Measurements from ENCODE around the gene MYO1H. TPM values are rescaled to one million over a fixed set of nuclear protein-coding genes. Genes with fewer than 3 reads are reported as not detected.

The MYO1H gene
- total and polyA plus RNA-seq, 10 donors: 0.05 TPM; not detected in 9

DNA sequence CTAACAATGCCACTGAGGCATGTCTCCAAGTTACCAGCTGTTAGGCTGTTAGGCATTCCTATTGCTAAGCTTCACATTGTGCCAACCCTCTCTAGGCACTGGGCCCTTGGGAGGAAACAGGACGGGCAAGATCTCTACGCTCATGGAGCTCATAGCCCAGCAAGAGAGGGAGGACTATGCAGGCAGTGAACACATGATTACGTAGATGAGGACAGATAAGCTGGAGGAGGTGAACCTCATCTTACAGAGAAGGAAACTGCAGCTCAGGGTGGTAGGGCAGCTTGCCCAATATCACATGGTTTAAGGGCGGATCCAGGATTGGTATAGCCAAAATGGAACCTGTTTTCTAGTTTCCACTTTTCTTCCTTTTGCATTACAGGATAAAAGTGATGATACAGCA lies 137.5 kb downstream of the MYO1H start:
- intact Hi-C loops (cut with DNase I; ENCODE audit: low total_unique reads): no loop called here
- peaks cover 21 to 83% (median 73%) of the 10 kb centered on the region in 6 donors for H3K36me3 ChIP-seq
- WGBS, 5 donors: 77 to 95% (median 85%) methylated on average over 4 of the region's 4 CpGs
- no peaks in the 10 kb centered on the region for H3K27me3 ChIP-seq (replicated peaks in 1 of 7)
- H3K4me3 ChIP-seq: no peak overlapping the region
- H3K4me1 ChIP-seq: peaks cover 0 to 13% (median under 1%) of the 10 kb centered on the region in 6 donors
- no peak for DNase-seq
- H3K9me3 ChIP-seq: no peaks in the 10 kb centered on the region
- no peak overlapping the region for H3K27ac ChIP-seq
- TF ChIP-seq POLR2A (IDR thresholded peaks at IDR 0.05) (no peak), POLR2AphosphoS5 (IDR thresholded peaks at IDR 0.05) (no peak)
- TF ChIP-seq, protein P1, sequence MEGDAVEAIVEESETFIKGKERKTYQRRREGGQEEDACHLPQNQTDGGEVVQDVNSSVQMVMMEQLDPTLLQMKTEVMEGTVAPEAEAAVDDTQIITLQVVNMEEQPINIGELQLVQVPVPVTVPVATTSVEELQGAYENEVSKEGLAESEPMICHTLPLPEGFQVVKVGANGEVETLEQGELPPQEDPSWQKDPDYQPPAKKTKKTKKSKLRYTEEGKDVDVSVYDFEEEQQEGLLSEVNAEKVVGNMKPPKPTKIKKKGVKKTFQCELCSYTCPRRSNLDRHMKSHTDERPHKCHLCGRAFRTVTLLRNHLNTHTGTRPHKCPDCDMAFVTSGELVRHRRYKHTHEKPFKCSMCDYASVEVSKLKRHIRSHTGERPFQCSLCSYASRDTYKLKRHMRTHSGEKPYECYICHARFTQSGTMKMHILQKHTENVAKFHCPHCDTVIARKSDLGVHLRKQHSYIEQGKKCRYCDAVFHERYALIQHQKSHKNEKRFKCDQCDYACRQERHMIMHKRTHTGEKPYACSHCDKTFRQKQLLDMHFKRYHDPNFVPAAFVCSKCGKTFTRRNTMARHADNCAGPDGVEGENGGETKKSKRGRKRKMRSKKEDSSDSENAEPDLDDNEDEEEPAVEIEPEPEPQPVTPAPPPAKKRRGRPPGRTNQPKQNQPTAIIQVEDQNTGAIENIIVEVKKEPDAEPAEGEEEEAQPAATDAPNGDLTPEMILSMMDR (IDR thresholded peaks at IDR 0.05 in 8 of 11, conservative IDR thresholded peaks at IDR 0.05 in 3 of 11): no peak

DNA sequence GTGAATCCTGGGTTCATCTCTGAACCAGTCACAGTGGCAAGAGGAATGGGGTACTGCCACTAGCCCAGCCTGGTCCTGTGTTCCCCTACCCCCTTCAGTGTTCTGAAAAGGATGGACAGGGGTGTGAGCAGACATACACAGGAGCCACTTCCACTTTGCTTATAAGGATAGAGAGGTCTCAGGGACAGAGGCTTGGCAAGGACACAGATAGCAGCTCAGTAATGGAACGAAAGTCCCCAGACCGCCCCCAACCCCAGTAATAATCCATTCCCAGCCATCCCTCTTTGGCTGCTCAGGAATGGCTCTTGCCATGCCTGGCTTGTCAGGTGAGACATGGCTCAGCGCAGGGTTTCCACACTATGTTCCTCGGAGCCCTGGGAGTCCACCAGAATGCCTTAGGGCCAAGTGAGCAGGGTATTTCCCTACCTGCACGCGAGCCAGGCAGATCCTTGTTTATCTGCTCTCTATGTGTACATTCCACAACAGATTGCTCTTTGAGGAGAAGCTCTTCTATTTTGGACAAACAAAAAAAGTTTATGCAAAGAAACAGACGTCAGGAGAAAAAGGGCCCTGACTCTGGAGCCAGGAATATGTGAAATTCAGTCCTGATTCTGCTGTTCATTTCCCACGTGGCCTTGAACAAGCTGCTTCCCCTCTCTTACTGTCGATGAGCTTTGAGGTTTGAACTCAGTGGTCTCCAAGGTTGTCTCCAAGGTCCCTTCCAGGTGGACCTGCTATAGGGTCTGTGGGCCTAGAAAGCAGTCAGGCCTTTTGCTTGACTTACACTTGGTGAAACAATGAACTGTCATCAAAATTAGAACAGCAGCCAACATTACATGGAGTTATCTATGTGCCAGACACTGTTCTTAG lies 139.7 kb downstream of the MYO1H start:
- DNase-seq: no peak
- Histone ChIP-seq H3K9me3 (no peaks in the 10 kb centered on the region), H3K4me3 (no peak overlapping the region), H3K27me3 (replicated peaks in 1 of 7) (no peaks in the 10 kb centered on the region), H3K4me1 (no peaks in the 10 kb centered on the region), H3K36me3 (peaks cover 23 to 100% (median 95%) of the 10 kb centered on the region in 6 donors), H3K27ac (no peak overlapping the region)
- intact Hi-C loops (cut with DNase I; ENCODE audit: low total_unique reads): no loop called here
- WGBS, 5 donors: 93 to 97% (median 94%) methylated on average over 8 to 9 of the region's 9 CpGs
- TF ChIP-seq POLR2A (IDR thresholded peaks at IDR 0.05) (no peak), POLR2AphosphoS5 (IDR thresholded peaks at IDR 0.05) (no peak)
- TF ChIP-seq, protein P1 (IDR thresholded peaks at IDR 0.05 in 8 of 11, conservative IDR thresholded peaks at IDR 0.05 in 3 of 11): no peak

DNA sequence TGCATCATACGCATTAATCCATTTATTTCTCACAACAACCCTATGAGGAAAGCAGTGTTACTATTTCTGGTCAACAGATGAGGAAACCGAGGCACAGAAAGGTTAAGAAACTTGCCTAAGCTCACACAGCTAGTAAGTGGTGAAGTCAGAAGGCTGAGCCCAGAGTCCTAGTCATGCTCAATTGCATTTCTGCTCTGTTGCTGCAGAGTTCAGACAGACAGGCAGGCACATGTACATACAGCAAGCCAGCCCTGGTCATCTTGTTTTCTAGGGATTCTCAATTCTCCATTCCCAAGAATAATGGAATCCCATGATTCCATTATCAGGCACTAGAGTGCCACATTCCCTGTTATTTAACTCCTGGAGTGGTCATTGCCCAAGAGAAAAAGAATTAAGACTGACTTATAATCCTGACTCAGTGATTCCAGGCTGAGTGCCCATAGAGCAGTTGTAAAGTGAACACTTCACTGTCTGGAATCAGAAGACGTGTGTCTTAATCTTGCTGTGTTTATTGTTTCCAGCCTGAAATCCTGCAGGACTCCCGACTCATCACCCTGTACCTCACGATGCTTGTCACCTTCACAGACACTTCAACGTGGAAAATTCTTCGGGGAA lies 140.5 kb downstream of the MYO1H start:
- Histone ChIP-seq H3K36me3 (peaks cover 23 to 100% (median 100%) of the 10 kb centered on the region in 6 donors), H3K4me3 (no peak overlapping the region), H3K27me3 (replicated peaks in 1 of 7) (no peaks in the 10 kb centered on the region), H3K4me1 (no peaks in the 10 kb centered on the region), H3K9me3 (no peaks in the 10 kb centered on the region), H3K27ac (no peak overlapping the region)
- TF ChIP-seq POLR2AphosphoS5 (IDR thresholded peaks at IDR 0.05): no peak
- no peak for TF ChIP-seq POLR2A (IDR thresholded peaks at IDR 0.05)
- TF ChIP-seq, protein P1 (IDR thresholded peaks at IDR 0.05 in 8 of 11, conservative IDR thresholded peaks at IDR 0.05 in 3 of 11): no peak
- intact Hi-C loops (cut with DNase I; ENCODE audit: low total_unique reads): no loop called here
- WGBS, 5 donors: 84 to 95% (median 86%) methylated on average over 7 of the region's 7 CpGs
- no peak for DNase-seq

Measured in spleen (tissue), 11 donors.